CD4-positive, alpha-beta T cell treated with Interleukin-1 beta for 1 hour (primary cell): ENCODE data around the gene RTEL1.
A peak's percentile ranks its signal among the peaks of the same experiment; 100 is the strongest.
"Not testable (repeated sequence)": the region's sequence is repeated elsewhere in the genome, so short reads cannot be mapped to it uniquely, and the experiment has no call there.

Source experiments
- DNase-seq, 2 donors: peaks; one replicate each; pipeline ENCODE4 v3.0.0-alpha.2; 2020 to 2022

The RTEL1 gene, protein sequence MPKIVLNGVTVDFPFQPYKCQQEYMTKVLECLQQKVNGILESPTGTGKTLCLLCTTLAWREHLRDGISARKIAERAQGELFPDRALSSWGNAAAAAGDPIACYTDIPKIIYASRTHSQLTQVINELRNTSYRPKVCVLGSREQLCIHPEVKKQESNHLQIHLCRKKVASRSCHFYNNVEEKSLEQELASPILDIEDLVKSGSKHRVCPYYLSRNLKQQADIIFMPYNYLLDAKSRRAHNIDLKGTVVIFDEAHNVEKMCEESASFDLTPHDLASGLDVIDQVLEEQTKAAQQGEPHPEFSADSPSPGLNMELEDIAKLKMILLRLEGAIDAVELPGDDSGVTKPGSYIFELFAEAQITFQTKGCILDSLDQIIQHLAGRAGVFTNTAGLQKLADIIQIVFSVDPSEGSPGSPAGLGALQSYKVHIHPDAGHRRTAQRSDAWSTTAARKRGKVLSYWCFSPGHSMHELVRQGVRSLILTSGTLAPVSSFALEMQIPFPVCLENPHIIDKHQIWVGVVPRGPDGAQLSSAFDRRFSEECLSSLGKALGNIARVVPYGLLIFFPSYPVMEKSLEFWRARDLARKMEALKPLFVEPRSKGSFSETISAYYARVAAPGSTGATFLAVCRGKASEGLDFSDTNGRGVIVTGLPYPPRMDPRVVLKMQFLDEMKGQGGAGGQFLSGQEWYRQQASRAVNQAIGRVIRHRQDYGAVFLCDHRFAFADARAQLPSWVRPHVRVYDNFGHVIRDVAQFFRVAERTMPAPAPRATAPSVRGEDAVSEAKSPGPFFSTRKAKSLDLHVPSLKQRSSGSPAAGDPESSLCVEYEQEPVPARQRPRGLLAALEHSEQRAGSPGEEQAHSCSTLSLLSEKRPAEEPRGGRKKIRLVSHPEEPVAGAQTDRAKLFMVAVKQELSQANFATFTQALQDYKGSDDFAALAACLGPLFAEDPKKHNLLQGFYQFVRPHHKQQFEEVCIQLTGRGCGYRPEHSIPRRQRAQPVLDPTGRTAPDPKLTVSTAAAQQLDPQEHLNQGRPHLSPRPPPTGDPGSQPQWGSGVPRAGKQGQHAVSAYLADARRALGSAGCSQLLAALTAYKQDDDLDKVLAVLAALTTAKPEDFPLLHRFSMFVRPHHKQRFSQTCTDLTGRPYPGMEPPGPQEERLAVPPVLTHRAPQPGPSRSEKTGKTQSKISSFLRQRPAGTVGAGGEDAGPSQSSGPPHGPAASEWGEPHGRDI (N-terminal part only)

DNA sequence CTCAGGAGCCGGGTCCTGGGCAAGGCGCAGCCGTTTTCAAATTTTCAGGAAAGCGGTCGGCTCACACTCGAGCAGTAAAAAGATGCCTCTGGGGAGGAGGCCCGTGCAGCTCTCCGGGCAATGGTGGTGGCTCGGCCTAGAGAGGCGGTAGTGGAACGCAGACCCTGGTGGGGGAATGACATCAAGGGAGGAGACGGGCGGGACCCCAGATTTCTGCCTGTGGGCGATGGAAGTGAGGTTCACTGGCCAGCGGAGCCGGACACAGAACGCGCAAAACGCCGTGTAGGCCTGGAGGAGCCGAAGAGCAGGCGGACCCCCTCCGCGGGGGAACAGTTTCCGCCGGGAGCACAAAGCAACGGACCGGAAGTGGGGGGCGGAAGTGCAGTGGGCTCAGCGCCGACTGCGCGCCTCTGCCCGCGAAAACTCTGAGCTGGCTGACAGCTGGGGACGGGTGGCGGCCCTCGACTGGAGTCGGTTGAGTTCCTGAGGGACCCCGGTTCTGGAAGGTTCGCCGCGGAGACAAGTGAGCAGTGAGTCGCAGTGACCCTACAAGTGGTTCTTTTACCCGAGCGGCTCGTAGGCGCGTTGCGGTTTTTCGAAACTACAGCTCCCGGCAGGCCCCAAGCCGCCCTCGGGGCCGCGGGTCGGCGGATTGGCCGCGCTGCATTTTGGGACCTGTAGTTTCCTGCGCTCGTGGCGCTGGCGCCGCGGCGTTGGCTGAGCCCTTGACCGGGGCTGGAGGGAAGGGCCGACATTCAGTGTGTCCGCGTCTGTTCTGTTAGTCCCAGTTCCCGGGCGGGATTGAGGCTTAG is at the start of gene RTEL1:
Gene RTEL1 (plus strand): TSS at position 376 of the 812 bp plus-strand sequence. CDS start 1,091 bp downstream, outside the sequence.
- peak; percentile 87 to 91 for DNase-seq

DNA sequence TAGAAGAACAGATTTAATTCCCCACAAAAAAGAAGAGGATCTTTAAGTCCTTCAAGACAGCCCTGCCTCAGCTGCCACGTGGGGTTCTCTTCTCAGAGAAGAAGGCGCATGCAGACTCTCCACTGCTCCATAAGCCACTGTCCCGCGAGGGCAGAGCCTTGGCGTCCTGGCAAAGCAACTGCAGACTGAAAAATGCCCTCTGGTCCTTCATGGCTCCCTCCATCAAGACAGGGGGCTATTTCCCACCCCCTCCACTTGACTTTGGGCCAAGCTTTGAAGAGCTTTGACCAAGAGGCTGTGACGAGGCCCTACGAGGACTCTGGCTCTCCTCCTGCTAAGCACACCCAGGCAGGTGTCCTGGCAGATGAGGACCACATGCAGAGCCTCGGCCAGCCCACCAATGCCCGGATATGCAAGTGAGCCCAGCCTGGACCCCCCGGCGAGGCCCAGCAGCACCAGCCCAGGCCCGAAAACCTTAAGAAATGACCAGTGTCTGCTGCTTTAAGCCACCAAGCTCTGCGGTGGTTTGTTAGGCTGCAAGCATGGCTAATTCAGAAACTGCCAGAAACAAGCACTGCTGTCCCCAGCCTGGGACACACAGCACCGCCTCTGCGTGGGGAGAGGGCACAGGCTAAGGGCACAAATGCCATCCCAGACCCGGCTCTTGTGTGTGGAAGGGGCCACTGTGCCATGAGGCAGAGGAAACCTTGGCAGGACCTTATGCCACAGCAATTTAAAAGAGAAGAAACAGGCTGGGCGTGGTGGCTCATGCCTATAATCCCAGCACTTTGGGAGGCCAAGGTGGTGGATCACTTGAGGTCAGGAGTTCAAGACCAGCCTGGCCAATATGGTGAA is 47.3 kb upstream of the RTEL1 start:
- DNase-seq, result no peak

DNA sequence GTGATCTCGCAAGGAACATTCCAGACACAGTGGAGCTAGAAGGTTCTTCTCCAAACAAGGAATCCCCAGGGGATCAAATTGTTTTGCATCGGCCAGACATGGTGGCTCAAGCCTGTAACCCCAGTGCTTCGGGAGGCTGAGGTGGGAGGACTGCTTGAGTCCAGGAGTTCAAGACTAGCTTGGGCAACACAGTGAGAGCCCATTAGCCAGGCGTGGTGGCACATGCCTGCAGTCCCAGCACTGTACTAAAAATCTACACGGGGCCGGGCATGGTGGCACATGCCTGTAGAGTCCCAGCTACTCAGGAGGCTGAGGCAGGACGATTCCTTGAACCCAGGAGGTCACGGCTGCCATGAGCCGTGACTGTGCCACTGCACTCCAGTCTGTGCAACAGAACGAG is 46.5 kb upstream of the RTEL1 start:
- no peak for DNase-seq

DNA sequence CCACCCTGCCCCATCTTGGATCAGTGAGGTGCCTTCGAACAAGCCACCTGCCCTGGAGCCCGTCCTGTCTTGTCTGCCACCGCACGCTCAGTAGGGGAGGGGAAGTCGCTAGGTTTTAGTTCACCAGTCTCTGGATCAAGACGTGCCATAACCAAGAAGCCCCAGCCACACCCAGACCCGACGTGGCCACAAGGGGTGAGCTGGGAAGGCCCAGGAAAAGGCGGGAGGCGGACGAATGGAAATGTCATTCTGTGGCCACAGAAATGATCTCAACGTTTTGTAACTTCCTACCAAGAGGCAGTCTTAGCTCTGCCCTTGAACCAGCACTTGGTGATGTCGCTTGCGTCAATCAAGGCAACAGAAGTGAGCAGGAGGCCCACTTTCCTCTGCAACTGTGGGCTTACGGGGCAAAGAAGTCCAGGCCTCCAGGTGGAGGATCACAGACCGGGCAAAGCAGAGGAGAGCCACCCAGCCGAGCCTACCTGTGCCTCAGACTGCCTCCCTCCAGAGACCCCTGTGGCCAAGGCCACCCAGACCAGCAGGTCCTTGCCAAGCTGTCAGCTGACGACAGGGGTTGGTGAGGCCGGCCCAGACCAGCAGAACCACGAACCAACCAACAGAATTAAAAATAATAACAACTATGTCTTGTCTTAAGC is 45.7 kb upstream of the RTEL1 start:
- peak in 1 of 2 donors; percentile 54 for DNase-seq

DNA sequence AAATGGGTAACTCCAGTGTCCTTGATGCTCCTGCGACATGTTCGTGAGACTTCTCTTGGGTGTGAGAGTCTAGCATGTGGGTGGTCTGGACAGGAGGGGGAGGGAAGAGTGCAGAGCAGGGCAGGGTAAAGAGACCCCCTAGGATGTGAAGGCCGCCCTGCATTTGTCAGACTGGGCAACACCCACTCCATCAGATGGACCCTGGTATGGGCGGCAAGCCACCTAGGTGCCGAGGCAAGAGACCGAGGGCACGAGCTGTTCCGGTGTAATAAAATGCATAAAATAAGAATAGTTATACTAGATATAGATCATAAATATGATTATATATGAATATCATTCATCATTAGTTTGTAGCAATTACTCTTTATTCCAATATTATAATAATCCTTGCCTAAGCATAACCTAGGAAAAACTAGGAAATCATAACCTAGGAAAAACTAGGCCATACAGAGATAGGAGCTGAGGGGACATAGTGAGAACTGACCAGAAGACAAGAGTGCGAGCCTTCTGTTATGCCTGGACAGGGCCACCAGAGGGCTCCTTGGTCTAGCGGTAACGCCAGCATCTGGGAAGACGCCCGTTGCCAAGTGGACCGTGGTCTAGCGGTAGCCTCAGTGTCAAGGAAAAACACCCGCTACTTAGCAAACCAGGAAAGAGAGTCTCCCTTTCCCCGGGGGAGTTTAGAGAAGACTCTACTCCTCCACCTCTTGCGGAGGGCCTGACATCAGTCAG is 44.1 kb upstream of the RTEL1 start:
- not testable (repeated sequence) for DNase-seq

DNA sequence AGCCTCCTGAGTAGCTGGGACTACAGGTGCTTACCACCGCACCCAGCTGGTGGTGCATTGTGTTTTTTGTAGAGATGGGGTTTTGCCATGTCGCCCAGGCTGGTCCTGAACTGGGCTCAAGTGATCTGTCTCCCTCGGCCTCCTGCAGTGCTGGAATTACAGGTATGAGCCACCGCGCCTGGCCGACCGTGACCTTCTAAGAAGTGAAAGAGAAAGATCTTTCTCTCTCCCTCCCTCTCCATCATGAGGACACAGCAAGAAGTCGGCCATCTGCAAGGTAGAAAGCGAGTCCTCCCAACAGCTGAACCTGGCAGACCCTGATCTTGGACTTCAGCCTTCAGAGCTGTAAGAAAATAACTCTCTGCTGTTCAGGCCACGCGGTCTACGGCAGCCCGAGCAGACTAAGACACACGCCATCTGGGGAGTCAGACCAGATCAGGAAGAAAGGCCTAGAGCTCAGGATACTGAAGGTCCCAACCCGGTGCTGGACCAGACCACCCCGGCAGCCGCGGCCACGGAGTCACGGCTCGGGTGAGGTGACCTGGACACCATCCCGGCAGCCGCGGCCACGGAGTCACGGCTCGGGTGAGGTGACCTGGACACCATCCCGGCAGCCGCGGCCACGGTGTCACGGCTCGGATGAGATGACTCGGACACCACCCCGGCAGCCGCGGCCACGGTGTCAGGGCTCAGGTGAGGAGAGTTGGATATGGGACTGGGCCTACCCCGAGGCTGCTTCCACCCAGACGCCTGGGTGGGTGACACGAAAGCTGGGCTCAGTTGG is 40.8 kb upstream of the RTEL1 start:
- DNase-seq, result no peak

DNA sequence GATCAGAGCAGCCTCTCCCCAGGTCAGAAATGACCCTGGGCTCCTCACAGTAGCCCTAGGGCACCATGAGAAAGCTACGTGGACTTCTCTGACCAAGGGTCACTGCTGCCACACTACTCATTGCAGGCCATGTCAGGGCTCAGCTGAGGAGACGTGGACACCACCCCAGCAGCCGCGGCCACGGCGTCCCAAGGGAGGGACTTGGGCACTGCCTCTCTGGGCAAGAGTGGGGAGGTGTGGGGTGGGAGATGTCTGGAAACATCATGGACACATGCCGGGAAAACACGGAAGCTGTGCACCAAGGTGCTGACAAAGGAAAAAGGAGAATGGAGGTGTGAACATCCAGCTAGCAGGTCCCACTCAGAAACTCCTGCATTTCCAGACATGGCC is 40.2 kb upstream of the RTEL1 start:
- DNase-seq, result no peak

DNA sequence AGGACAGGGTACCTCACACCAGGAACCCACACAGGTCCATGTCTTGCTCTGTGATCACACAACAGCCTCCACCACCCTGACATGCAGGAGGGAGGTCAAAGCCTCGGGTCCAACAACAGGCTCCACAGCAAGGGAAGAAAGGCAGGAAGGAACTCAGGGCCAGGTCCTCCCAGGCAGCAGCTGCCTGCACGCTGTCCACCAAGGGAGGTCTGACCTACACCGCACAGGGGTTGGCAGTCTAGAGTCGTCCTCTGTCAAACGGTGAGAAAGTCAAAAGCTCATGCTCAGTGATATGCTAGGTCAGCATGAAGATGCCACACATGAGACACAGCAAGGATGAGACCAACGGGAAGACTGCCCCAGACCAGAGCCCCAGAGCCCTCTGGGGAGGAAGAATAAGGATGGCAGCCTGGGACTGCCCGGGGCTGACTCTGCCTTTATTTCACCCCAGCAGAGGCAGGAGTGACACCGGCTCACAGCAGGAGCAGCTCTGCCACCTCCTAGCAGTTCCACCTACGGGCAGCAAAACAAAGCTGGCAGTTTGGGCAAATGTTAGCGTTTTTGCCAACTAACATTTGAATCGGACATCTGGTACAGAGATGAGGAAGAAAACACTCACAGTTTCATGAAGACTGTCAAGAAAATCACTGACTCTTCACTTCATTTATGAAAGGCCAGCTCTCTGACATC is 39.7 kb upstream of the RTEL1 start:
- DNase-seq, result no peak

DNA sequence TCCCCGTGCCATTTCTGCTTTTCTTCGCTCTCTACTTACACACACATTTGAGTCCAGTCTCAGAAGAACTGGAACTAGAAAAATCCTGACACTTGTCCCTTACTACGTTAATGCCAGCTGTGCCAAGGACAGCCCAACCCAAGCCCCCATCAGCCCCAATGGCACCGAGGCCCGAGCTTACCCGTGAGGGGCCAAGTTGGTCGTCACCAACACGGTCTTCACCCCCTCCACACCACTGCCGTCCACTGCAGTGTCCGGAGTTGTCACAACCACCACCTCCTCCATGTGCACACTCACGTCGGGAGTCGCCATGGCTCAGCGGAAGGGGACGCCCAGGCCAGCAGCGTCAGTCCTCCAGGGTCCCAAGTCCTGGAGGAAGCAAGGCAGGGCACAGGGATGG is 39.0 kb upstream of the RTEL1 start:
- DNase-seq, result no peak

DNA sequence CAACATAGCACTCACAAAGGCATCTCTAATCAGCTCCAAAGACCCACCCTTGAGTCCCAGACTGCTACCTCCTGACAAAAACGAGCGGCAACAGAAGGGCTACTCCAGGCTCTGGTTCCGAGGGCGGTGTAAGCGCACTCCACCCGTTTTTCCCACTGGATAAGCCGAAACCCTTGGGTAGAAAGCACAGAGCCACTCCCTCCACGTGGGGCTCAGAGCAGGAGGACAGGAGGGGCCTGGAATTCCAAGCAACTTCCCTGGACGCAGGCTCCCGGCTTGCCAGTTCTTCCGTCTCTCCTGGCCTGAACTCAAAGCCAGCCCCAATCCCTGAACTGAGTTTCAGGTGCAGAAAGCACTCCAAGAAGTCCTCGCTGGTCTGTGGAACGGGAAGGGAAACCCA is 38.6 kb upstream of the RTEL1 start:
- no peak for DNase-seq

DNA sequence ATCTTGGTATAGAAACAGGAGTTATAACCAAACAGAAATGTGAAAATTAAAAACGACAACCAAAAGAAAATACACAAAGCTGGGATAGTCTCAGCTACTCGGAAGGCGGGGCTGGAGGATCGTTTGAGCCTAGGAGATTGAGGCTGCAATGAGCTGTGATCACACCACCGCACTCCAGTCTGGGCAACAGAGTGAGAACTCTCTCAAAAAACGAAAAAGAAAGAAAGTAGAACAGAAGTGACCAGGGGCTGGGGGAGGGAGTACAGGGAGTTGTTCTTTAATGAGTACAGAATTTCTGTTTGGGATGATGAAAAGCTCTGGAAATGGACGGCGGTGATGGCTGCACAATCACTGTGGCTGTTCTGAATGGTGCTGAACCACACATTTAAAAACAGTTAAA is 37.1 kb upstream of the RTEL1 start:
- no peak for DNase-seq

DNA sequence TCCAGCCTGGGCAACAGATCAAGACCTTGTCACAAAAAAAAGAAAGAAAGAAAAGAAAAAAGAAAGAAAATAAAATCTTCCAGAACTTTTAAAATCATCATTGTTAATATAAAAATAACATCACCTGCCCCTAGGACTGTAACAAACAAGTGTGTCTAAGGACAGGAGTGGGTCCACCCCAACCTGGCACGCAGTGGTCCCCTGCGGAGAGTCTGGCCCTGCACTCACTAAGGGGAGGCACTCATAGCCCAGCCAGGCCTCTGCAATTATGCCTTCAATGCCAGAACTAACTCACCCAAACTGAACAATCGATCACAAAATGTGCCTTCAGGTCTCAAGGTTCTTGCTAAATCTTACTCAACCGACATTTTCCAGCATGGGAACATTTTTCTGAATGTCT is 36.0 kb upstream of the RTEL1 start:
- no peak for DNase-seq

DNA sequence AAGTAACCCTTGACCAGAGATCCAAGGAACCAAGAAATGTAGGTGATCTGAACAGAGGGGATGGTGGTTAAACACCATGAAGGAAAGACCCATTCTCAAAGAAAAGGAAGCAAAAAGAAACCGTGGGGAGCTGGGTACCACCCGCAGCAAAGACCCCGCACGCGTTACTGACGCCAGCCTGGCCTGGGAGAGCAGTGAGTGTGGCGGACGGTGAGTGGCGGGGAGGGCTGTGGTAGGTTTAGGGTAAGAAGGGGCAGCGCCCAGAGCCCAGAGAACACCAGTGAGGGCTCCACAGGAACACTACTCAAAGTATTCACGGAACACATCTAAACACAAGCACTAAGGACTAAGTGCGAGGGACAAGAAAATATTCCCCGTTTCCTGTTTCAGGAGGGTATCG is 35.4 kb upstream of the RTEL1 start:
- no peak for DNase-seq

DNA sequence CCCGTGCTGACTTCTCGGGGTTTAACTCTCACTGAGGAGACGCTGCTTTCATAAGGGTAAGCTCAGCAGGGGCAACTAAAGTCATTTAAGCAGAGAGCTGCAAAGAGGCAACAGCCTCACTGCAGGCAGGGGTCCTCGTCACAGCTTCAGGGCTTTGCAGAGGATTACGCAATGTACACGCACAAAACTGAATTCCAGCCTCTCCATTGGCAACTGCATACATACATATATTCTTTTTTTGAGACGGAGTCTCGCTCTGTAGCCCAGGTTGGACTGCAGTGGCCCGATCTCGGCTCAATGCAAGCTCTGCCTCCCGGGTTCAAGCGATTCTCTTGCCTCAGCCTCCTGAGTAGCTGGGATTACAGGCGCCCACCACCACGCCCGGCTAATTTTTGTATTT is 33.6 kb upstream of the RTEL1 start:
- no peak for DNase-seq

DNA sequence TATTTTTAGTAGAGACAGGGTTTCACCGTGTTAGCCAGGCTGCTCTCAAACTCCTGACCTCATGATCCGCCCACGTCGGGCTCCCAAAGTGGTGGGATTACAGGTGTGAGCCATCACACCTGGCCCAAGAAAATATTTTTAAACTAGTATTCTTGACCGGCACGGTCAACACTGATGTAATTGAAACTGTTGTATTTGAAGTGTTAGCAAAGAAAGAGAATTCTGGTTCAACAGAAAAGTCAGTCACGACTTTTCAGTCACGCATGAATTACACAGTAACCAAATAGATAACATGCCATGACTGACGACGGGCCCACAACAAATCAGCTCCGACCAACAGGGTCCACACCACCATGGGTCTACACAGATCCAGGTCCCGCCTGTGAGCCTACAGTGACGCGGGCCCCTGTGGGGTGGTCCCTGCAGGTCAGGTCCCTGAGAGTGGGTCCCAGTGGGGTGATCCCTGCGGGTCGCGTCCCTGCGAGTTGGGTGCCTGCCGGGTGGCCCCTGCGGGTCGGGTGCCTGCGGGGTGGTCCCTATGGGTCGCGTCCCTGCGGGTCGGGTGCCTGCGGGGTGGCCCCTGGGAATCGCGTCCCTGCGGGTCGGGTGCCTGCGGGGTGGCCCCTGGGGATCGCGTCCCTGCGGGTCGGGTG is 32.2 kb upstream of the RTEL1 start:
- peak in 1 of 2 donors; percentile 26 for DNase-seq

DNA sequence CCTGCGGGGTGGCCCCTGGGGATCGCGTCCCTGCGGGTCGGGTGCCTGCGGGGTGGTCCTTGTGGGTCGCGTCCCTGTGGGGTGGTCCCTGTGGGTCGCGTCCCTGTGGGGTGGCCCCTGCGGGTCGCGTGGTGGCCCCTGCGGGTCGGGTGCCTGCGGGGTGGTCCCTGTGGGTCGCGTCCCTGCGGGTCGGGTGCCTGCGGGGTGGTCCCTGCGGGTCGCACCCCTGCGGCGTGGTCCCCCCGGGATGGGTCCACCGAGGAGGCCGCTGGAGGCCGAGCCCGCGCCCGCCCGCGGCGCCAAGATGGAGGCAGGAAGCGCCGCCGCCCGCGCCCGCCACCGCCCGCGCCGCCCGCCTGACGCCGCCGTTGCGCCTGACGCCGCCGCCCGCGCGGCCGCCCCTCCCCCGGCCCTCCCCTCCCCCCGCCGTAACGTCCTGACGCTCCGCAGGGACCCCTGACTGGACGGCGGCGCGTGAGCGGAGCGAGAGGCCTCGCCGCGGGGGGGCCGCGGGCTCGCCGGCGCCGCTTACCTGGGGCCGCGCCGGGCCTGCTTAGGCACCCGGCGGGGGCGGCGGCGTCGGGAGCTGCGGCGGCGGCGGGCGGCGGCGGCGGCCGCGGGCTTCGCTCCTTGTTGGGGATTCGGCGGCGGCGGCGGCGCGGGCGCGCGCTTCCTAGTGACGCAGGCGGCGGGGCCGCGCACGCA is 31.5 kb upstream of the RTEL1 start, which contains the start of gene GMEB2:
Gene GMEB2 (minus strand): TSS at position 678 of the 705 bp plus-strand sequence. CDS start 7,704 bp downstream, outside the sequence.
- no peak for DNase-seq

DNA sequence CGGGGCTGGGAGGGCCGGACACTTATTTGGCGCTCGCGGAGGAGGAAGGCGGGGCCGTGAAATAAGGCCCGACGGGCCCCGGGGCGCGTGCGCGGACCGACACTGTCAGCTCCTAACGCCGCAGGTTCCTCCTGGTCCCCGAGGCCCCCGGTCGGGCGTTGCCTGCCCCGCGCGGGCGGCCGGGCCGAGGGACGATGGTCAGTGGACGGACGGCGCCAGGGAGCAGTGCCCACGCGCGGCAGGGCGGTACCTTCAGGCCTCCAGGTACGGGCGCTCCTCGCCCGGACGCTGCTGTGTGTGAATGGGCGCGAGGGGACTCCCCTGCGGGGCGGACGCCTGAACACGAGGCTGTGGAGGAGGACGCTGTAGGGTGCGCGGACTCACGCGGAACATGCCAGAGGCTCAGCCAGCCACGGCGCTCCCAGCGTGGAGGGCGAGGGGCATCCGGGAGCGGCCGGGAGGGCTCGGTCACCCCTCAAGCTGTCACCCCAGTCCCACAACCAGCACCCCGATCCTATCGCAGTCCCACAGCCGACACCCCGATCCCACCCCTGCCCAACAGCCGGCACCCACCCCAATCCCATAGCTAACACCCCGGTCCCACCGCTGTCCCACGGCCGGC is 30.9 kb upstream of the RTEL1 start:
- DNase-seq, result peak; percentile 95 to 96
